ENCODE measurements around the gene TCP11X1.
"Not testable (repeated sequence)": the region's sequence is repeated elsewhere in the genome, so short reads cannot be mapped to it uniquely, and the experiment has no call there.

TCP11X1 gene

GRCh38 chrX:102214986-102215385, at the start of gene TCP11X1:
TCP11X1 (plus strand) TSS chrX:102215301.
- DNase-seq, result not testable (repeated sequence)

- no peak for DNase-seq
Measured at GRCh38 chrX:102185967-102186720, 29.0 kb upstream of the TCP11X1 start.

GRCh38 chrX:102207940-102208339, 7.2 kb upstream of the TCP11X1 start:
- not testable (repeated sequence) for DNase-seq

GRCh38 chrX:102216497-102216896, 1.4 kb downstream of the TCP11X1 start:
- DNase-seq, result not testable (repeated sequence)

- DNase-seq, result not testable (repeated sequence)
Measured at GRCh38 chrX:102235678-102236077, 20.6 kb downstream of the TCP11X1 start.

- not testable (repeated sequence) for DNase-seq
Measured at GRCh38 chrX:102240265-102240664, 25.2 kb downstream of the TCP11X1 start.

GRCh38 chrX:102246893-102247292, 31.8 kb downstream of the TCP11X1 start, which contains the start of gene NXF2:
NXF2 (plus strand) TSS chrX:102247167; CDS start chrX:102307079, 59,912 bp downstream.
- not testable (repeated sequence) for DNase-seq

- DNase-seq, result not testable (repeated sequence)
Measured at GRCh38 chrX:102272231-102272630, 57.1 kb downstream of the TCP11X1 start.
